Measurements from ENCODE around the gene WNT7B. TPM values are rescaled to one million over a fixed set of nuclear protein-coding genes. Genes with fewer than 3 reads are reported as not detected.
"Not testable (repeated sequence)": the region's sequence is repeated elsewhere in the genome, so short reads cannot be mapped to it uniquely, and the experiment has no call there.

WNT7B gene
- total RNA-seq, 2 donors from 2014 or later: 0.19 TPM; not detected in 1

- peaks cover 0 to 54% of the 10 kb centered on the region in 2 donors for H3K4me1 ChIP-seq
Measured at GRCh38 chr22:46007003-46007847, 30.3 kb upstream of the WNT7B start.

GRCh38 chr22:46006379-46007002 is 29.5 kb upstream of the WNT7B start:
- Histone ChIP-seq H3K4me1 (peaks cover 0 to 54% of the 10 kb centered on the region in 2 donors), H3K9me3 (peaks cover 0 to 7% of the 10 kb centered on the region in 2 donors), H3K36me3 (no peaks in the 10 kb centered on the region), H3K4me3 (peak overlapping the region in 1 of 2 donors; percentile 17), H3K27ac (peak overlapping the region; percentile 89 to 98), H3K27me3 (no peaks in the 10 kb centered on the region)
- TF ChIP-seq CTCF (IDR thresholded peaks at IDR 0.05): peak; percentile 94 to 99
- peak; percentile 96 for DNase-seq (ENCODE audit: low spot score)

More at GRCh38 chr22:46007003-46007847, 30.3 kb upstream of the WNT7B start:
- TF ChIP-seq CTCF (IDR thresholded peaks at IDR 0.05): no peak
- peak overlapping the region; percentile 89 to 98 for H3K27ac ChIP-seq
- no peaks in the 10 kb centered on the region for H3K36me3 ChIP-seq
- DNase-seq (ENCODE audit: low spot score): peak; percentile 83
- H3K27me3 ChIP-seq: no peaks in the 10 kb centered on the region
- H3K4me3 ChIP-seq: peak overlapping the region in 1 of 2 donors; percentile 17
- peaks cover 0 to 7% of the 10 kb centered on the region in 2 donors for H3K9me3 ChIP-seq

- not testable (repeated sequence) for H3K36me3 ChIP-seq; H3K27ac ChIP-seq; DNase-seq (ENCODE audit: low spot score); H3K4me3 ChIP-seq; H3K9me3 ChIP-seq; H3K27me3 ChIP-seq
- H3K4me1 ChIP-seq: peaks cover 0 to 62% of the 10 kb centered on the region in 2 donors
Measured at GRCh38 chr22:46005116-46005705, 28.2 kb upstream of the WNT7B start.

GRCh38 chr22:46004105-46004866 is 27.3 kb upstream of the WNT7B start:
- H3K4me3 ChIP-seq: no peak overlapping the region
- no peak overlapping the region for H3K27ac ChIP-seq
- TF ChIP-seq CTCF (IDR thresholded peaks at IDR 0.05): no peak
- H3K36me3 ChIP-seq: no peaks in the 10 kb centered on the region
- peaks cover 0 to 66% of the 10 kb centered on the region in 2 donors for H3K4me1 ChIP-seq
- H3K27me3 ChIP-seq: no peaks in the 10 kb centered on the region
- DNase-seq (ENCODE audit: low spot score): no peak
- peaks cover 0 to under 1% of the 10 kb centered on the region in 2 donors for H3K9me3 ChIP-seq

GRCh38 chr22:46003271-46004091 is 26.5 kb upstream of the WNT7B start:
- TF ChIP-seq CTCF (IDR thresholded peaks at IDR 0.05): no peak
- no peak for DNase-seq (ENCODE audit: low spot score)
- H3K27ac ChIP-seq: peak overlapping the region; percentile 16 to 31
- H3K27me3 ChIP-seq: no peaks in the 10 kb centered on the region
- H3K36me3 ChIP-seq: no peaks in the 10 kb centered on the region
- H3K4me1 ChIP-seq: peaks cover 0 to 71% of the 10 kb centered on the region in 2 donors
- no peak overlapping the region for H3K4me3 ChIP-seq
- no peaks in the 10 kb centered on the region for H3K9me3 ChIP-seq
